ENCODE data around the gene PIWIL4.

The PIWIL4 gene

DNA sequence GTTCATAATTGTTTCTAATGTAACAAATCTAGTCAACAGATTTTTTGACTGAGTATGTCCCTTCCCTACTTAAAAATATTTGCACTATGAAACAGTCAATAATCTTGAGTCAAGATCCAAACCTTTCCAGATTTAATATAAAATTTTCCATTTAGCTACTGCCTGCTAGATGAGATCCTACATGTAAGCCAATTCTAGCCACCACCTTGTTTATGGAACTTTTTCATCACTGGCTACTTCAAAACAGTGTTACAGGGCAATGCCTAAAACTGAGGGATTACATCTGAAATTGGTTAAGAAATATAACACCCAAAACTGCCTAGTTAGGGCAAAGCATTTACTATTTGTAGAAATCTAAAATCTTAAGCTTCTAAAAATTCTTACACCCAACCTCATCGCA, 34.0 kb upstream of the PIWIL4 start:
- Histone ChIP-seq H3K9me3 (ENCODE audit: insufficient read depth, low read length) (no peaks in the 10 kb centered on the region), H3K4me3 (ENCODE audit: insufficient read depth, low read length, poor library complexity, severe bottlenecking) (no peak overlapping the region), H3K27ac (ENCODE audit: low read depth, low read length) (no peak overlapping the region), H3K79me2 (ENCODE audit: insufficient read depth, low read length) (no peaks in the 10 kb centered on the region), H2AFZ (ENCODE audit: low read depth, low read length, severe bottlenecking) (no peak overlapping the region), H3K36me3 (ENCODE audit: low read length) (no peaks in the 10 kb centered on the region), H3K9ac (ENCODE audit: low read length) (no peak overlapping the region), H3K27me3 (ENCODE audit: low read length) (no peaks in the 10 kb centered on the region; the same call in 1 of the 2 replicates), H3K9me2 (replicated peaks; ENCODE audit: insufficient read depth, low read length) (no peaks in the 10 kb centered on the region), H3F3A (ENCODE audit: insufficient read depth) (no peaks in the 10 kb centered on the region), H3K4me2 (ENCODE audit: low read depth, low read length, poor library complexity, severe bottlenecking) (no peak overlapping the region), H4K20me1 (ENCODE audit: low read depth, low read length) (no peaks in the 10 kb centered on the region)
- no peak for TF ChIP-seq EZH2phosphoT487 (conservative IDR thresholded peaks at IDR 0.05; ENCODE audit: low read length)
- TF ChIP-seq, protein P1, sequence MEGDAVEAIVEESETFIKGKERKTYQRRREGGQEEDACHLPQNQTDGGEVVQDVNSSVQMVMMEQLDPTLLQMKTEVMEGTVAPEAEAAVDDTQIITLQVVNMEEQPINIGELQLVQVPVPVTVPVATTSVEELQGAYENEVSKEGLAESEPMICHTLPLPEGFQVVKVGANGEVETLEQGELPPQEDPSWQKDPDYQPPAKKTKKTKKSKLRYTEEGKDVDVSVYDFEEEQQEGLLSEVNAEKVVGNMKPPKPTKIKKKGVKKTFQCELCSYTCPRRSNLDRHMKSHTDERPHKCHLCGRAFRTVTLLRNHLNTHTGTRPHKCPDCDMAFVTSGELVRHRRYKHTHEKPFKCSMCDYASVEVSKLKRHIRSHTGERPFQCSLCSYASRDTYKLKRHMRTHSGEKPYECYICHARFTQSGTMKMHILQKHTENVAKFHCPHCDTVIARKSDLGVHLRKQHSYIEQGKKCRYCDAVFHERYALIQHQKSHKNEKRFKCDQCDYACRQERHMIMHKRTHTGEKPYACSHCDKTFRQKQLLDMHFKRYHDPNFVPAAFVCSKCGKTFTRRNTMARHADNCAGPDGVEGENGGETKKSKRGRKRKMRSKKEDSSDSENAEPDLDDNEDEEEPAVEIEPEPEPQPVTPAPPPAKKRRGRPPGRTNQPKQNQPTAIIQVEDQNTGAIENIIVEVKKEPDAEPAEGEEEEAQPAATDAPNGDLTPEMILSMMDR (IDR thresholded peaks at IDR 0.05; ENCODE audit: insufficient read depth, low read length, poor library complexity, severe bottlenecking): no peak

DNA sequence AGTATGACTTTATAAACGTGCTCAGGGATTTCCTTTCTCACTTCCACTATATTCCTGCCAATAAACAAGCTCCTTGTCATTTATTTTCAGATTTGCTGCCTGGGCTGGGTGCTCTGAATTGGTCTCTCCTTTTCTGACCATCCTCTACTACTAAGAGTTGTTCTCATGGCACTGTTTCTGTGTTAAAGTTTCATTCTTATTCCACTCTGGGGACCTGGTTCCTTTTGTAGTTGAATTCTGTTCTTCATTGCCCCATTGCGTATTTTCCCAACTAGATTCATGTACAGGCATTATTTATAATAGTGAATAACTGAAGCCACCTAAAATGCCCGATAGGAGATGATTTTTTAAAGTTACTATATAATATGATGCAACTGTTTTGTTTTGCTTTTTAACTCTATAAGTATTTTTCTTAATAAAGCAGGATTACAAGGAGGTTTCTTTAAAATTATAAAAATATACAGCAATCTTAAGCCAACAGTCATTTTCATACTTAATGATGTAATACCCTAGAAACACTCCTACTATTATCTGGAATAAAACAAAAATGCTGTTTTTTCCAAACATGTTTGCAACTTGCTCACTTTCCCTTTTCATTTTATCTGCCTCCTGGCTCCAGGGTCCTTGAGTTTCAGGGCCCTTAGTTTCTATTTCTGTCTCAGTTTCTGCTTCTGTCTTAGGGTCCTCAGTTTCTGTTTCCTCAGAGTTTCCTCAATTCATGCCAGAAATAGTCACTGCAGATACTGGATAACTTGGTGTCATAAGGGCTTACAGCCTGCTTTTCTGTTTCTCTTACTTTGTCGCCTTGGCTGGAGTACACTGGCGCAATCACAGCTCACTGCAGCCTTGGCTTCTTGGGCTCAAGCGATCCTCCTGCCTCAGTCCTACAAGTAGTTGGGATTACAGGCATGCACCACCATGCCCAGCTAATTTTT, 33.2 kb upstream of the PIWIL4 start:
- TF ChIP-seq, protein P1 (IDR thresholded peaks at IDR 0.05; ENCODE audit: insufficient read depth, low read length, poor library complexity, severe bottlenecking): no peak
- no peak for TF ChIP-seq EZH2phosphoT487 (conservative IDR thresholded peaks at IDR 0.05; ENCODE audit: low read length)

DNA sequence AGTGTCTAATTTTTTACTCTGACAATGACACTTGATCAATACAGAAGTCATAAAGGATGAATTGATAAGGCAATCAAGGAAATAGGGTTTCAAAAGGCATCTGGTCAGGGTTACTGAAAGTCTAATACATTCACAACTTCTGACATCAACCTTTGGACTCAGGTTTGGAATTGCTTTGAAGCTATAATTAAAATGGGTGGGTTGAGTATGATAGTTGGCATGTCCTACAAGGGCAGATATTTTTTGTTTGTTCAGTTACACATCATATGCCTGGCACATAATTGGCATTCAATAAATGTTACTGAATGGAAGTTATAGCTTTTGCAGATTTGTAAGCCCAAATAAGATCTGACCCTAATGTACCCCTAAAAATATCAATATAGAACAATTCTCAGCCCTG, 30.8 kb upstream of the PIWIL4 start:
- Histone ChIP-seq H3K79me2 (ENCODE audit: insufficient read depth, low read length) (no peaks in the 10 kb centered on the region), H3K36me3 (ENCODE audit: low read length) (no peaks in the 10 kb centered on the region), H3K9me2 (replicated peaks; ENCODE audit: insufficient read depth, low read length) (no peaks in the 10 kb centered on the region), H3F3A (ENCODE audit: insufficient read depth) (no peaks in the 10 kb centered on the region), H3K27me3 (ENCODE audit: low read length) (no peaks in the 10 kb centered on the region), H3K27ac (ENCODE audit: low read depth, low read length) (no peak overlapping the region), H3K9ac (ENCODE audit: low read length) (no peak overlapping the region), H3K9me3 (ENCODE audit: insufficient read depth, low read length) (no peaks in the 10 kb centered on the region), H3K4me2 (ENCODE audit: low read depth, low read length, poor library complexity, severe bottlenecking) (no peak overlapping the region), H4K20me1 (ENCODE audit: low read depth, low read length) (no peaks in the 10 kb centered on the region), H3K4me3 (ENCODE audit: insufficient read depth, low read length, poor library complexity, severe bottlenecking) (no peak overlapping the region), H2AFZ (ENCODE audit: low read depth, low read length, severe bottlenecking) (no peak overlapping the region)
- no peak for TF ChIP-seq EZH2phosphoT487 (conservative IDR thresholded peaks at IDR 0.05; ENCODE audit: low read length)
- TF ChIP-seq, protein P1 (IDR thresholded peaks at IDR 0.05; ENCODE audit: insufficient read depth, low read length, poor library complexity, severe bottlenecking): no peak

More for the DNA sequence above, 33.2 kb upstream of the PIWIL4 start:
- no peaks in the 10 kb centered on the region for H3F3A ChIP-seq (ENCODE audit: insufficient read depth)
- H3K79me2 ChIP-seq (ENCODE audit: insufficient read depth, low read length): no peaks in the 10 kb centered on the region
- no peak overlapping the region for H3K4me3 ChIP-seq (ENCODE audit: insufficient read depth, low read length, poor library complexity, severe bottlenecking)
- H3K36me3 ChIP-seq (ENCODE audit: low read length): no peaks in the 10 kb centered on the region
- no peaks in the 10 kb centered on the region for H4K20me1 ChIP-seq (ENCODE audit: low read depth, low read length)
- no peak overlapping the region for H3K9ac ChIP-seq (ENCODE audit: low read length)
- H3K27me3 ChIP-seq (ENCODE audit: low read length): no peaks in the 10 kb centered on the region; the same call in 1 of the 2 replicates
- H3K9me2 ChIP-seq (replicated peaks; ENCODE audit: insufficient read depth, low read length): no peaks in the 10 kb centered on the region
- H3K9me3 ChIP-seq (ENCODE audit: insufficient read depth, low read length): no peaks in the 10 kb centered on the region
- no peak overlapping the region for H3K4me2 ChIP-seq (ENCODE audit: low read depth, low read length, poor library complexity, severe bottlenecking)
- H2AFZ ChIP-seq (ENCODE audit: low read depth, low read length, severe bottlenecking): no peak overlapping the region
- H3K27ac ChIP-seq (ENCODE audit: low read depth, low read length): no peak overlapping the region

Data from SU-DHL-6 (cell line).